Epithelial cell of esophagus (primary cell): ENCODE measurements around the gene CENPX.

Experiments used
- DNase-seq: peaks from one replicate; pipeline ENCODE4 v3.0.0; 2010; ENCODE audit warnings: low read depth
- H3K4me3 ChIP-seq: 2 replicates; pipeline ENCODE4 v1.5.1; 2011; ENCODE audit warnings: mild to moderate bottlenecking, low read length, control low read depth
- TF ChIP-seq, protein P1 (sequence below): IDR thresholded peaks from 2 replicates; pipeline ENCODE4 v1.5.1; 2011; ENCODE audit warnings: low read depth, mild to moderate bottlenecking, low read length, control low read depth, inconsistent platforms; ENCODE audit not compliant: insufficient read depth; ENCODE audit errors: missing control alignments

Gene CENPX

DNA sequence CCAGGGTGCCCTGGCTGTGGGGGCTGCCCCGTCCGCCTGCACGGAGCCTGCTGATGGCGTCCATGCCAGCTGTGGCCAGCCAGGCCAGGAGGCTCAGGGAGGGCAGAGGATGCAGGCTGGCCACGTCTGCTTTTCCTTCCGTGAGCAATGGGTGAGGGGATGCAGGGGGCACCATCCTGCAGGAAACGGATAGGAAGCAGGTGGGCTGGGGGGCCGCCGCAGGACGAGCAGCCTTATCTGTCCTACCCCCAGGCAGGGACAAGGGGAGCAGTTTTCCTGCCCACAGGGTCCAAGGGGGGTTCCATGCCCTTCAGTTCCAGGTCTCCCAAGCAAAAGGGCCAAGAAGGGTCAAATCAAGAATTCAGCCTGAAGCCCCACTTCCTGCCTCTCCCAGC lies 36.2 kb upstream of the CENPX start:
- no peak for DNase-seq
- H3K4me3 ChIP-seq = no peak overlapping the region
- TF ChIP-seq, protein P1, sequence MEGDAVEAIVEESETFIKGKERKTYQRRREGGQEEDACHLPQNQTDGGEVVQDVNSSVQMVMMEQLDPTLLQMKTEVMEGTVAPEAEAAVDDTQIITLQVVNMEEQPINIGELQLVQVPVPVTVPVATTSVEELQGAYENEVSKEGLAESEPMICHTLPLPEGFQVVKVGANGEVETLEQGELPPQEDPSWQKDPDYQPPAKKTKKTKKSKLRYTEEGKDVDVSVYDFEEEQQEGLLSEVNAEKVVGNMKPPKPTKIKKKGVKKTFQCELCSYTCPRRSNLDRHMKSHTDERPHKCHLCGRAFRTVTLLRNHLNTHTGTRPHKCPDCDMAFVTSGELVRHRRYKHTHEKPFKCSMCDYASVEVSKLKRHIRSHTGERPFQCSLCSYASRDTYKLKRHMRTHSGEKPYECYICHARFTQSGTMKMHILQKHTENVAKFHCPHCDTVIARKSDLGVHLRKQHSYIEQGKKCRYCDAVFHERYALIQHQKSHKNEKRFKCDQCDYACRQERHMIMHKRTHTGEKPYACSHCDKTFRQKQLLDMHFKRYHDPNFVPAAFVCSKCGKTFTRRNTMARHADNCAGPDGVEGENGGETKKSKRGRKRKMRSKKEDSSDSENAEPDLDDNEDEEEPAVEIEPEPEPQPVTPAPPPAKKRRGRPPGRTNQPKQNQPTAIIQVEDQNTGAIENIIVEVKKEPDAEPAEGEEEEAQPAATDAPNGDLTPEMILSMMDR = no peak

DNA sequence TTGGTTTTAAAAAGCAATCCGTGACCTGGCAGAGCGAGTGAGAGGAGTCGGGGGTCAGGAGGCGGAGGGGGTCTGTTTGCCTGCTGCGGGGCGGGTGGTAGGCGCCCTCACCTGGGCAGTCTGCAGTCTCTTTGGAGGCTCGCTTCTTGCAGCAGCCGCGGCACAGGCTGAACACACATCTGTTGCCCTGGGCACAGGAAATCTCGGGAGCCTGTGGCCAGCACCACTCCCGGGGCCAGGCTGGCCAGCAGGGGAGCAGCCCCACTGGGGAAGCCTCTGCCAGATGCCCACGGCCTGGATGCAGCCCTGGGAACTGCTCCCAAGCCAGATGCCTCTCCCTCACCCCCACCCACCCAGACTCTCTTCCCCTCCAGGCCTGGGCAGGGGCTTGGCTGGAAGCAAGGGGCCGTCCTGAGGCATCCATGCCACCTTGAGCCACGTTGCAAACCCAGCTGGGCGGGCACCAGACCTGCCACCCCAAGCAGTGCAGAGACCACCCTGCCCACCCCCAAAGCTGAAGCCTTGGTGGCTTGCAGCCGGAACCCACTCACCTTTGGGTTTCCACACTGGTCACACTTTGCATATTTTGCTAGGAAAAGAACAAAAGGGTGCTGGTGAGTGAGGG lies 35.7 kb upstream of the CENPX start:
- DNase-seq = no peak
- H3K4me3 ChIP-seq = no peak overlapping the region
- TF ChIP-seq, protein P1 = no peak

DNA sequence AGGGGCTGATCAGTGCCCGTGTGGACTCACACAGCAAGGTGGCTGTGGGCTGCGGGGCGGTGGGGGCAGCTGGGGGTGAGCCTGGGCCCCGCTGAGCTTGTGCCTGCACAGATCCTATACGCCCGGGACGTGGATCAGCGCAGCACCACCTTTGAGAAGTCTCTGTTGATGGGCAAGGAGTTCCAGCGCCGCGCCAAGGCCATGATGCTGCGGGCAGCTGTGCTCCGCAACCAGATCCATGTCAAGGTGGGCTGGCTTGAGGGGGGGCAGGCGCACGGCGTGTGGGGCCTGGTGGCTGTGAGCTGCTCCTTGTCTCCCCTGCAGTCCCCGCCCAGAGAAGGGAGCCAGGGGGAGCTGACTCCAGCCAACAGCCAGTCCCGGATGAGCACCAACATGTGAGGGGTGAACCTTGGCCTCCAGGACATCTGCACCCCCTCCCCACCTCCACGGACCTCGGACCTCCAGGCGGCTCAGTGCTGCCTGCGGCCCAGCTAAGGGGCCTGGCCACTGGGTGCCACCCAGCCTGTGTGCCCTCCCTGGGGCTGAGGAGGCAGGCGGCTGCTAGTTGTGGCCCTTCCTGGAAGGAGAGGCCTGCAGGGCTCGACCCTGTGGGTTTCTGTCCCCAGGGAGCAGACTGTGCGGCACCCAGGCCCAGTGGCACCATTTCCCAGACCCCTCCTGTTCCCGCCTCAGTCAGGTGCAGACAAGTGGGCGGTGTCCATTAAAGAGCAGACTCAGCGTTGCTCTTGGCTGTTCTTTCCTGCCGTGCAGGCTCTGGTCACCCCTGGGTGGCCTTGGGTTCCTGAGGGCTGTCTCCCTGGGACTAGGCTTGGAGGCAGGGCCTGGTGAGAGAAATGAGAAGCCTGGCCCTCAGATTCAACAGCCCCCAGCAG lies 34.3 kb upstream of the CENPX start:
- H3K4me3 ChIP-seq = no peak overlapping the region
- TF ChIP-seq, protein P1 = no peak

DNA sequence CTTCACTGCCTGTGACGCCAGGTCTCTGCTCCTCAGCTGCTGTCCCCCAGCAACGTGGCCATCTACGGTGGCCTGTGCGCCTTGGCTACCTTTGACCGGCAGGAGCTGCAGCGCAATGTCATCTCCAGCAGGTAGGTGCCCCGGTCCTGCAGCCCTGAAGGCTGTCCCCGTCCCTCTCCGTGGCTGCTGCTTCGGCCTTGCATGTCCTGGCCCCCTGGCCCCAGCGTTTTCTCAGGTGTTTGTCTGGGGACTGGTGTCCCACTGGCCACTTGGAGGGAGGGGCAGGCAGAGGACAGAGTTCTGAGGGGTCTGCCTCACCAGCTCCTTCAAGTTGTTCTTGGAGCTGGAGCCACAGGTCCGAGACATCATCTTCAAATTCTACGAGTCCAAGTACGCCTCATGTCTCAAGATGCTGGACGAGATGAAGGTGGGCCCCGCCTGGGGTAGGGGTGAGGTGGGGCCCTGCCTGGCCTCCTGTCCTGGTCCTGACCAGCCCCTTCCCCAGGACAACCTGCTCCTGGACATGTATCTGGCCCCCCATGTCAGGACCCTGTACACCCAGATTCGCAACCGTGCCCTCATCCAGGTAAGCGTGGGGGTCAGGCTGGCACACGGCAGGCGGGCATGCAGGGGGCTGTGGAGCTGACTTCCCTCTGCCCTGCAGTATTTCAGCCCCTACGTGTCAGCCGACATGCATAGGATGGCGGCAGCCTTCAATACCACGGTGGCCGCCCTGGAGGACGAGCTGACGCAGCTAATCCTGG lies 33.5 kb upstream of the CENPX start:
- H3K4me3 ChIP-seq = no peak overlapping the region
- TF ChIP-seq, protein P1 = no peak
- no peak for DNase-seq

More for the DNA sequence above, 34.3 kb upstream of the CENPX start:
- DNase-seq = no peak

DNA sequence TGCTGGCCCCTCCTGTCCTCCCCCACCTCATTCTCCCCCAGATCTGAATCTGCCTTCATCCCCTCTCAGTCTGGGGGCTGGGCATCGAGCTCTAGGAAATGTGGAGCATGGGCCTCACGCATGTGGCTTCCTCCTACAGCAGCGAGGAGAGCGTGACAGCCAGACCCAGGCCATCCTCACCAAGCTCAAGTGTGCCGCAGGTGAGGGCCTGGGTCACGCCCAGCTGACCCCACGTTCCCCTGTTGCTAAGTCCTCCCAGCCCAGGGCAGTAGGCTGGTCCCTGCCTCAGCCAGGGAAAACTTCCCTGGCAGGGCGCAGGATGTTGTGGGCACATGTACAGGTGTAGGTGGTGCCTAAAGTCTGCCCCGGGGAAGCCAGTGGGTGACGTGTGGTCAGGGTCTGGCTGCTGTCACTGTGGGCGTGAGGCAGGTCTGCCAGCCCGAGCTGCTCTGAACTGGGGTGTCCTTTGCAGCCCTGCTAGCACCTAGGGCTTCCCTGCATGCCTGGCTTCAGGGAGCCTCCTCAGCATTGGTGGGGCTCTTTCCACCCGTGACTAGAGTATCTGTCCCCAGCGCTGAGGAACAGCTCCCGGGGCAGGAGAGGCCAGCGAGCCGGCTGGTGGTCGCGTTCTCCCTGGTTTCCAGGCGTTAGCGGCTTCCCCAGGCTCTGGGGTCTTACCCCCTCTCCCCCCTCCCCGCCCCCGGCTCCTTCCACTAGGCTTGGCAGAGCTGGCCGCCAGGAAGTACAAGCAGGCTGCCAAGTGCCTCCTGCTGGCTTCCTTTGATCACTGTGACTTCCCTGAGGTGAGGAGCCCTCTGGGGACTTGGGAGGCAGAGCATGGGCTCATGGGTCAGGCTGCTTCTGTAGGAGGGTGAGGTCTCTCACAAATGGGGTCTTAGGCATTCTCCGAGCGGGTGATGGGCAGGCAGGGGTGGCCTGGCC lies 32.6 kb upstream of the CENPX start:
- no peak for DNase-seq
- no peak overlapping the region for H3K4me3 ChIP-seq
- TF ChIP-seq, protein P1 = no peak
